Tibial nerve (tissue), 4 donors: ENCODE data around the gene KIAA0753.

Experiments used
- CTCF ChIP-seq, 5 experiments: fragments of 200-600 bp in 3 of 5; fragments of 450-650 bp in 2 of 5; sonication (generic) in 3 of 5; IDR thresholded peaks; one replicate each; pipeline ENCODE4 v1.5.1; 2016 to 2019; ENCODE audit warnings: antibody characterized with exemption in 5 of 5, mild to moderate bottlenecking in 3 of 5, moderate library complexity in 2 of 5
- EP300 ChIP-seq, 2 donors: sonication (generic); formaldehyde crosslinking; IDR thresholded peaks; one replicate each; pipeline ENCODE4 v1.6.1; 2017; ENCODE audit warnings: antibody characterized with exemption in 2 of 2, mild to moderate bottlenecking in 1 of 2
- POLR2A ChIP-seq, 2 donors: fragments of 450-650 bp; IDR thresholded peaks; one replicate each; pipeline ENCODE4 v1.6.1; 2017; ENCODE audit warnings: antibody characterized with exemption in 2 of 2, mild to moderate bottlenecking in 2 of 2, moderate library complexity in 2 of 2

GRCh38 chr17:6596941-6597340, 43.6 kb downstream of the KIAA0753 start:
- TF ChIP-seq POLR2A (IDR thresholded peaks at IDR 0.05) (no peak), CTCF (IDR thresholded peaks at IDR 0.05) (no peak), EP300 (IDR thresholded peaks at IDR 0.05) (no peak)
